HepG2 (cell line): ENCODE results near the gene ILKAP. TPM values are rescaled to one million over a fixed set of nuclear protein-coding genes. Genes with fewer than 3 reads are reported as not detected.

ENCODE experiments used
- ATAC-seq: fragments of 200-7000 bp; cut with Tn5 transposase; 3 replicates; pipeline ENCODE4 v1.9.1; 2020; ENCODE audit warnings: mild to moderate bottlenecking, moderate library complexity
- BruUV-seq: library from RNA; stranded (reverse); fragments of 400-500 nt; replicated peaks from 2 replicates; lab custom pipeline; 2021; lab: Mats Ljungman, UMichigan
- CTCF ChIA-PET: fragments of 300-600 bp; formaldehyde crosslinking; extraction: SDS; loops from one replicate; lab custom pipeline; 2021; ENCODE audit warnings: low total read pairs, inconsistent platforms, low intra/inter-chr PET ratio; lab: Yijun Ruan, JAX
- POLR2A ChIA-PET: fragments of 350-600 bp; sonication (Branson Sonifier 250); formaldehyde crosslinking; loops from one replicate; lab custom pipeline; 2020; ENCODE audit warnings: antibody characterized with exemption, inconsistent platforms; lab: Yijun Ruan, JAX
- DNase-seq: peaks from one replicate; pipeline ENCODE4 v3.0.0-alpha.2; 2015; ENCODE audit warnings: low spot score
- FAIRE-seq: peaks from 3 replicates; lab custom pipeline; 2011; peaks lifted over from hg19 to GRCh38; lab: Jason Lieb, UNC
- H2AFZ ChIP-seq: one replicate; pipeline ENCODE4 v1.6.1; 2011; ENCODE audit warnings: low read length, inconsistent platforms
- H3K27ac ChIP-seq: fragments of 300-600 bp; 3 replicates; pipeline ENCODE4 v1.8.0; 2011; ENCODE audit warnings: mixed run types, mild to moderate bottlenecking, mixed read lengths, low read length, inconsistent platforms; ENCODE audit not compliant: insufficient read depth; ENCODE audit errors: extremely low read length
- H3K27me3 ChIP-seq, 2 experiments: fragments of 200-600 bp in 1 of 2; 2 replicates in 1 of 2; 3 replicates in 1 of 2; pipeline versions ENCODE4 v1.6.0 to v1.8.0; 2011; ENCODE audit warnings: low read length in 2 of 2, mild to moderate bottlenecking in 2 of 2, moderate library complexity in 2 of 2, inconsistent platforms in 1 of 2; ENCODE audit not compliant: insufficient read depth in 2 of 2, control insufficient read depth in 1 of 2
- H3K36me3 ChIP-seq, 2 experiments: fragments of 200-600 bp in 1 of 2; replicated peaks in 1 of 2; 2 replicates in 1 of 2; 3 replicates in 1 of 2; pipeline versions ENCODE4 v1.5.1 to v1.8.0; 2011; ENCODE audit warnings: low read length in 2 of 2, inconsistent platforms in 1 of 2; ENCODE audit not compliant: insufficient read depth in 2 of 2, control insufficient read depth in 1 of 2
- H3K4me1 ChIP-seq: 2 replicates; pipeline ENCODE4 v1.5.1; 2012; ENCODE audit warnings: low read length, inconsistent platforms; ENCODE audit not compliant: insufficient read depth
- H3K4me2 ChIP-seq: 2 replicates; pipeline ENCODE4 v1.6.0; 2011; ENCODE audit warnings: low read depth, low read length, inconsistent platforms
- H3K4me3 ChIP-seq, 3 experiments: fragments of 200-600 bp in 1 of 3; sonication (generic), shearing (Covaris generic) in 1 of 3; replicated peaks in 1 of 3; 2 replicates each; pipeline ENCODE4 v1.5.1; 2011 to 2016; ENCODE audit warnings: low read length in 3 of 3, inconsistent platforms in 2 of 3, low read depth in 2 of 3, mild to moderate bottlenecking in 2 of 3, control low read depth in 1 of 3, mixed read lengths in 1 of 3; ENCODE audit not compliant: insufficient read depth in 1 of 3
- H3K79me2 ChIP-seq: one replicate; pipeline ENCODE4 v1.6.1; 2011; ENCODE audit warnings: low read length, inconsistent platforms; ENCODE audit not compliant: insufficient read depth
- H3K9ac ChIP-seq: 2 replicates; pipeline ENCODE4 v1.6.0; 2011; ENCODE audit warnings: mild to moderate bottlenecking, low read depth, low read length, inconsistent platforms; ENCODE audit not compliant: insufficient read depth
- H3K9me3 ChIP-seq: 2 replicates; pipeline ENCODE4 v1.5.1; 2012; ENCODE audit warnings: mild to moderate bottlenecking, low read length
- H4K20me1 ChIP-seq: 2 replicates; pipeline ENCODE4 v1.6.0; 2011; ENCODE audit warnings: inconsistent platforms, mild to moderate bottlenecking, low read length, moderate library complexity; ENCODE audit not compliant: insufficient read depth
- CTCF ChIP-seq: sonication (generic); formaldehyde crosslinking; IDR thresholded peaks from 2 replicates; pipeline ENCODE4 v1.5.0; 2020; ENCODE audit warnings: mild to moderate bottlenecking, missing genetic modification reagents, moderate library complexity
- FOXO1 ChIP-seq: sonication (generic); formaldehyde crosslinking; IDR thresholded peaks from 2 replicates; pipeline ENCODE4 v1.4.0; 2020; ENCODE audit warnings: missing genetic modification reagents
- HBP1 ChIP-seq: IDR thresholded peaks from 2 replicates; pipeline ENCODE4 v1.6.1; 2016; ENCODE audit warnings: low read depth, control low read depth
- JUND ChIP-seq: sonication (generic); formaldehyde crosslinking; IDR thresholded peaks from 2 replicates; pipeline ENCODE4 v1.8.0; 2022; ENCODE audit warnings: mild to moderate bottlenecking, missing genetic modification reagents
- ZNF549 ChIP-seq: sonication (generic); formaldehyde crosslinking; IDR thresholded peaks from 2 replicates; pipeline ENCODE4 v1.5.0; 2020; ENCODE audit warnings: missing genetic modification reagents
- WGBS: methylation state at CpG from one replicate; pipeline ENCODE4 v1.1.6; 2017; ENCODE audit warnings: low lambda C conversion rate; 5-methylcytosine and 5-hydroxymethylcytosine counted together
- in situ Hi-C: cut with HindIII; loops from 2 replicates; pipeline ENCODE4 v1.10.0; 2017; ENCODE audit warnings: low pct_unique_long_range_greater_than_20kb; ENCODE audit not compliant: extremely low pct_ligation_motif_present
- intact Hi-C: fragments of 100-400 bp; cut with micrococcal nuclease; formaldehyde crosslinking; loops from one replicate; pipeline ENCODE4 v1.10.0; 2022; ENCODE audit not compliant: unreplicated experiment
- polyA plus RNA-seq, 8 experiments: library from polyadenylated mRNA; depleted of rRNA in 3 of 8; stranded (reverse) in 7 of 8; unstranded in 1 of 8; fragments of >200 nt; fragmentation: Illumina TruSeq in 4 of 8; extraction: Trizol in 4 of 8; gene quantifications; 2 replicates each; pipeline versions ENCODE4 v1.2.1 to v1.2.3, GENCODE V29; 2011 to 2016; ENCODE audit warnings: low read depth in 4 of 8, missing spikeins in 1 of 8, mixed read lengths in 1 of 8; ENCODE audit not compliant: insufficient read depth in 1 of 8
- total RNA-seq, 5 experiments: library from RNA; depleted of rRNA; stranded (reverse); fragments of >200 nt; fragmentation: Illumina TruSeq; extraction: Trizol; gene quantifications; 2 replicates each; pipeline ENCODE4 v1.2.3, GENCODE V29; 2016; ENCODE audit warnings: low read depth in 1 of 5
- TF ChIP-seq, protein P1 (sequence below): IDR thresholded peaks from 2 replicates; pipeline ENCODE4 v1.6.1; 2016
- TF ChIP-seq, protein P2 (sequence below): sonication (generic); formaldehyde crosslinking; IDR thresholded peaks from 2 replicates; pipeline ENCODE4 v1.9.0; 2021; ENCODE audit warnings: mild to moderate bottlenecking, missing genetic modification reagents
- TF ChIP-seq, protein P3 (sequence below): sonication (generic); formaldehyde crosslinking; IDR thresholded peaks from 2 replicates; pipeline ENCODE4 v1.5.0; 2020; ENCODE audit warnings: mild to moderate bottlenecking, missing genetic modification reagents, borderline replicate concordance

ILKAP gene
- total and polyA plus RNA-seq, 2 of the 13 experiments (the other 11 are each of a cell fraction or from before 2014, with no cell fraction given), result 29.6 to 33.1 TPM

- Histone ChIP-seq H3K4me2 (peak overlapping the region; percentile 87), H3K9me3 (no peaks in the 10 kb centered on the region), H3K4me1 (peaks cover 57% of the 10 kb centered on the region), H3K4me3 (peak overlapping the region; percentile 61 to 85 (median 74); a peak in 5 of 6 replicates), H3K36me3 (no peaks in the 10 kb centered on the region), H3K9ac (peak overlapping the region; percentile 85), H3K79me2 (no peaks in the 10 kb centered on the region), H2AFZ (no peak overlapping the region), H4K20me1 (no peaks in the 10 kb centered on the region), H3K27me3 (no peaks in the 10 kb centered on the region; a peak in 2 of 5 replicates), H3K27ac (peak overlapping the region; percentile 54)
- POLR2A ChIA-PET, result interaction anchor here (0.8 to 5.2 kb wide), 11 partner anchors 9 to 381 kb away, joined by 3 to 20 read pairs (median 4); partner anchors contain the start of gene ILKAP
- ATAC-seq (peak; percentile 3), FAIRE-seq (no peak), DNase-seq (no peak)
- no TSS peak for BruUV-seq
- in situ Hi-C loops, result no loop called here
- WGBS, result 0% methylated on average over 8 of the region's 43 CpGs
- CTCF ChIA-PET, result no interaction called here
- intact Hi-C loops, result no loop called here
- 0 out of 2 replicates have a peak, but pooled peaks have one; percentile 11 for TF ChIP-seq HBP1
- TF ChIP-seq, protein P1, sequence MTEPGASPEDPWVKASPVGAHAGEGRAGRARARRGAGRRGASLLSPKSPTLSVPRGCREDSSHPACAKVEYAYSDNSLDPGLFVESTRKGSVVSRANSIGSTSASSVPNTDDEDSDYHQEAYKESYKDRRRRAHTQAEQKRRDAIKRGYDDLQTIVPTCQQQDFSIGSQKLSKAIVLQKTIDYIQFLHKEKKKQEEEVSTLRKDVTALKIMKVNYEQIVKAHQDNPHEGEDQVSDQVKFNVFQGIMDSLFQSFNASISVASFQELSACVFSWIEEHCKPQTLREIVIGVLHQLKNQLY, result no peak
- 0 out of 2 replicates have a peak, but pooled peaks have one; percentile 15 for TF ChIP-seq ZNF549 (CRISPR knock-in tag)
- TF ChIP-seq CTCF, result 0 out of 2 replicates have a peak, but pooled peaks have one; percentile 4
- TF ChIP-seq, protein P2, sequence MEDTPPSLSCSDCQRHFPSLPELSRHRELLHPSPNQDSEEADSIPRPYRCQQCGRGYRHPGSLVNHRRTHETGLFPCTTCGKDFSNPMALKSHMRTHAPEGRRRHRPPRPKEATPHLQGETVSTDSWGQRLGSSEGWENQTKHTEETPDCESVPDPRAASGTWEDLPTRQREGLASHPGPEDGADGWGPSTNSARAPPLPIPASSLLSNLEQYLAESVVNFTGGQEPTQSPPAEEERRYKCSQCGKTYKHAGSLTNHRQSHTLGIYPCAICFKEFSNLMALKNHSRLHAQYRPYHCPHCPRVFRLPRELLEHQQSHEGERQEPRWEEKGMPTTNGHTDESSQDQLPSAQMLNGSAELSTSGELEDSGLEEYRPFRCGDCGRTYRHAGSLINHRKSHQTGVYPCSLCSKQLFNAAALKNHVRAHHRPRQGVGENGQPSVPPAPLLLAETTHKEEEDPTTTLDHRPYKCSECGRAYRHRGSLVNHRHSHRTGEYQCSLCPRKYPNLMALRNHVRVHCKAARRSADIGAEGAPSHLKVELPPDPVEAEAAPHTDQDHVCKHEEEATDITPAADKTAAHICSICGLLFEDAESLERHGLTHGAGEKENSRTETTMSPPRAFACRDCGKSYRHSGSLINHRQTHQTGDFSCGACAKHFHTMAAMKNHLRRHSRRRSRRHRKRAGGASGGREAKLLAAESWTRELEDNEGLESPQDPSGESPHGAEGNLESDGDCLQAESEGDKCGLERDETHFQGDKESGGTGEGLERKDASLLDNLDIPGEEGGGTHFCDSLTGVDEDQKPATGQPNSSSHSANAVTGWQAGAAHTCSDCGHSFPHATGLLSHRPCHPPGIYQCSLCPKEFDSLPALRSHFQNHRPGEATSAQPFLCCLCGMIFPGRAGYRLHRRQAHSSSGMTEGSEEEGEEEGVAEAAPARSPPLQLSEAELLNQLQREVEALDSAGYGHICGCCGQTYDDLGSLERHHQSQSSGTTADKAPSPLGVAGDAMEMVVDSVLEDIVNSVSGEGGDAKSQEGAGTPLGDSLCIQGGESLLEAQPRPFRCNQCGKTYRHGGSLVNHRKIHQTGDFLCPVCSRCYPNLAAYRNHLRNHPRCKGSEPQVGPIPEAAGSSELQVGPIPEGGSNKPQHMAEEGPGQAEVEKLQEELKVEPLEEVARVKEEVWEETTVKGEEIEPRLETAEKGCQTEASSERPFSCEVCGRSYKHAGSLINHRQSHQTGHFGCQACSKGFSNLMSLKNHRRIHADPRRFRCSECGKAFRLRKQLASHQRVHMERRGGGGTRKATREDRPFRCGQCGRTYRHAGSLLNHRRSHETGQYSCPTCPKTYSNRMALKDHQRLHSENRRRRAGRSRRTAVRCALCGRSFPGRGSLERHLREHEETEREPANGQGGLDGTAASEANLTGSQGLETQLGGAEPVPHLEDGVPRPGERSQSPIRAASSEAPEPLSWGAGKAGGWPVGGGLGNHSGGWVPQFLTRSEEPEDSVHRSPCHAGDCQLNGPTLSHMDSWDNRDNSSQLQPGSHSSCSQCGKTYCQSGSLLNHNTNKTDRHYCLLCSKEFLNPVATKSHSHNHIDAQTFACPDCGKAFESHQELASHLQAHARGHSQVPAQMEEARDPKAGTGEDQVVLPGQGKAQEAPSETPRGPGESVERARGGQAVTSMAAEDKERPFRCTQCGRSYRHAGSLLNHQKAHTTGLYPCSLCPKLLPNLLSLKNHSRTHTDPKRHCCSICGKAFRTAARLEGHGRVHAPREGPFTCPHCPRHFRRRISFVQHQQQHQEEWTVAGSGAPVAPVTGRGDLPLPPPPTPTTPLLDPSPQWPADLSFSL (CRISPR knock-in tag), result no peak
- TF ChIP-seq, protein P3, sequence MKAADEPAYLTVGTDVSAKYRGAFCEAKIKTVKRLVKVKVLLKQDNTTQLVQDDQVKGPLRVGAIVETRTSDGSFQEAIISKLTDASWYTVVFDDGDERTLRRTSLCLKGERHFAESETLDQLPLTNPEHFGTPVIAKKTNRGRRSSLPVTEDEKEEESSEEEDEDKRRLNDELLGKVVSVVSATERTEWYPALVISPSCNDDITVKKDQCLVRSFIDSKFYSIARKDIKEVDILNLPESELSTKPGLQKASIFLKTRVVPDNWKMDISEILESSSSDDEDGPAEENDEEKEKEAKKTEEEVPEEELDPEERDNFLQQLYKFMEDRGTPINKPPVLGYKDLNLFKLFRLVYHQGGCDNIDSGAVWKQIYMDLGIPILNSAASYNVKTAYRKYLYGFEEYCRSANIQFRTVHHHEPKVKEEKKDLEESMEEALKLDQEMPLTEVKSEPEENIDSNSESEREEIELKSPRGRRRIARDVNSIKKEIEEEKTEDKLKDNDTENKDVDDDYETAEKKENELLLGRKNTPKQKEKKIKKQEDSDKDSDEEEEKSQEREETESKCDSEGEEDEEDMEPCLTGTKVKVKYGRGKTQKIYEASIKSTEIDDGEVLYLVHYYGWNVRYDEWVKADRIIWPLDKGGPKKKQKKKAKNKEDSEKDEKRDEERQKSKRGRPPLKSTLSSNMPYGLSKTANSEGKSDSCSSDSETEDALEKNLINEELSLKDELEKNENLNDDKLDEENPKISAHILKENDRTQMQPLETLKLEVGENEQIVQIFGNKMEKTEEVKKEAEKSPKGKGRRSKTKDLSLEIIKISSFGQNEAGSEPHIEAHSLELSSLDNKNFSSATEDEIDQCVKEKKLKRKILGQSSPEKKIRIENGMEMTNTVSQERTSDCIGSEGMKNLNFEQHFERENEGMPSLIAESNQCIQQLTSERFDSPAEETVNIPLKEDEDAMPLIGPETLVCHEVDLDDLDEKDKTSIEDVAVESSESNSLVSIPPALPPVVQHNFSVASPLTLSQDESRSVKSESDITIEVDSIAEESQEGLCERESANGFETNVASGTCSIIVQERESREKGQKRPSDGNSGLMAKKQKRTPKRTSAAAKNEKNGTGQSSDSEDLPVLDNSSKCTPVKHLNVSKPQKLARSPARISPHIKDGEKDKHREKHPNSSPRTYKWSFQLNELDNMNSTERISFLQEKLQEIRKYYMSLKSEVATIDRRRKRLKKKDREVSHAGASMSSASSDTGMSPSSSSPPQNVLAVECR (CRISPR knock-in tag), result peak; percentile 52; the same call in 1 of the 2 replicates
- peak; percentile 57; the same call in 1 of the 2 replicates for TF ChIP-seq JUND (CRISPR knock-in tag)
- TF ChIP-seq FOXO1 (CRISPR knock-in tag), result peak; percentile 19; the same call in 1 of the 2 replicates
Observed at GRCh38 chr2:238239543-238239862, 36.0 kb upstream of the ILKAP start.
